Osteoblast (primary cell): ENCODE measurements around the gene MARCHF10. TPM values are rescaled to one million over a fixed set of nuclear protein-coding genes. Genes with fewer than 3 reads are reported as not detected.
"Not testable (repeated sequence)": the region's sequence is repeated elsewhere in the genome, so short reads cannot be mapped to it uniquely, and the experiment has no call there.

Experiments
- DNase-seq: peaks from one replicate; pipeline ENCODE4 v3.0.0; 2011; ENCODE audit warnings: low spot score, mixed read lengths; ENCODE audit not compliant: insufficient read length; ENCODE audit errors: missing footprints
- H2AFZ ChIP-seq: 2 replicates; pipeline ENCODE4 v1.6.0; 2011; ENCODE audit warnings: mild to moderate bottlenecking, low read length
- H3K27ac ChIP-seq: 2 replicates; pipeline ENCODE4 v1.5.1; 2011; ENCODE audit warnings: mild to moderate bottlenecking, low read depth, low read length, moderate library complexity
- H3K27me3 ChIP-seq: 2 replicates; pipeline ENCODE4 v1.6.0; 2012; ENCODE audit warnings: mild to moderate bottlenecking, control low read depth, inconsistent platforms, low read length, moderate library complexity; ENCODE audit not compliant: insufficient read depth
- H3K36me3 ChIP-seq: 2 replicates; pipeline ENCODE4 v1.5.1; 2011; ENCODE audit warnings: mild to moderate bottlenecking, low read length, control low read depth, moderate library complexity; ENCODE audit not compliant: insufficient read depth
- H3K4me1 ChIP-seq: 2 replicates; pipeline ENCODE4 v1.5.1; 2011; ENCODE audit warnings: mild to moderate bottlenecking, low read length, control low read depth, moderate library complexity; ENCODE audit not compliant: insufficient read depth
- H3K4me2 ChIP-seq: 2 replicates; pipeline ENCODE4 v1.6.0; 2011; ENCODE audit warnings: mild to moderate bottlenecking, low read length; ENCODE audit not compliant: insufficient read depth
- H3K4me3 ChIP-seq: fragments of 200-600 bp; sonication (generic); 3 replicates; pipeline ENCODE4 v1.5.1; 2012; ENCODE audit warnings: mild to moderate bottlenecking, low read length, inconsistent platforms; ENCODE audit not compliant: insufficient read depth
- H3K79me2 ChIP-seq: 2 replicates; pipeline ENCODE4 v1.6.0; 2012; ENCODE audit warnings: mild to moderate bottlenecking, low read length, control low read depth, inconsistent platforms; ENCODE audit not compliant: insufficient read depth
- H3K9me3 ChIP-seq: 2 replicates; pipeline ENCODE4 v1.5.1; 2011; ENCODE audit warnings: low read depth, low read length, control low read depth
- H4K20me1 ChIP-seq: 2 replicates; pipeline ENCODE4 v1.6.0; 2012; ENCODE audit warnings: mild to moderate bottlenecking, low read length, control low read depth; ENCODE audit not compliant: insufficient read depth
- CTCF ChIP-seq: IDR thresholded peaks from 2 replicates; pipeline ENCODE4 v1.5.1; 2011; ENCODE audit warnings: mild to moderate bottlenecking, low read depth, low read length, moderate library complexity; ENCODE audit errors: extremely low read depth
- total RNA-seq: library from RNA; depleted of rRNA; stranded (reverse); fragments of >200 nt; gene quantifications from 2 replicates; pipeline ENCODE4 v1.2.3, GENCODE V29; 2012

MARCHF10 gene
- total RNA-seq, 1 donor, result under 0.01 TPM

DNA sequence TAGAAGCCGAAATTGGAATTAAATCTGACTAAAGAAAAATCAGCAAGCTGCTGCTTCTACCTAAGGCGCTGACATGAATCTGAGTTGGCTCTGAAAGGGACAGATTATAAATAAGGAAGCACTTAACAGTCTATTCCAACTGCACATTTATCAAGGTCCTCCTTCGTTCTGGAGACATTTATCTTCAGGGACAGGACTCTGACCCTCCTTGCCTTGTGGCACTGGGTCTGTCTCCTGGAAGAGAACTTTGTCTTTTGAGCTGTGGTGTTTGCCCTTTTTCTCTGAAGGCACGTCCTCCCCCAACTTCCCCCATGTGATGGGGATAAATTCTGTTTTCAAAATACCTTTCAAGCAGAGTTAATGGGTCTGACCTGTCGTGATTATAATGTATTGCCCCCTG, 47.0 kb upstream of the MARCHF10 start:
- H3K36me3 ChIP-seq, result no peaks in the 10 kb centered on the region
- no peak for DNase-seq
- peaks cover 12% of the 10 kb centered on the region for H3K4me1 ChIP-seq
- no peaks in the 10 kb centered on the region for H3K27me3 ChIP-seq
- TF ChIP-seq CTCF, result no peak
- H3K9me3 ChIP-seq, result no peaks in the 10 kb centered on the region
- H2AFZ ChIP-seq, result no peak overlapping the region
- no peak overlapping the region for H3K4me2 ChIP-seq
- H4K20me1 ChIP-seq, result no peaks in the 10 kb centered on the region
- no peaks in the 10 kb centered on the region for H3K79me2 ChIP-seq
- no peak overlapping the region for H3K4me3 ChIP-seq
- H3K27ac ChIP-seq, result no peak overlapping the region

GRCh38 chr17:62854098-62854680, 46.1 kb upstream of the MARCHF10 start:
- Histone ChIP-seq H3K4me1 (peaks cover 5% of the 10 kb centered on the region), H3K36me3 (no peaks in the 10 kb centered on the region), H3K27ac (no peak overlapping the region), H4K20me1 (no peaks in the 10 kb centered on the region), H3K4me3 (no peak overlapping the region), H3K9me3 (no peaks in the 10 kb centered on the region), H3K27me3 (no peaks in the 10 kb centered on the region), H3K4me2 (no peak overlapping the region), H2AFZ (no peak overlapping the region), H3K79me2 (no peaks in the 10 kb centered on the region)
- DNase-seq, result peak; percentile 17
- TF ChIP-seq CTCF, result no peak

DNA sequence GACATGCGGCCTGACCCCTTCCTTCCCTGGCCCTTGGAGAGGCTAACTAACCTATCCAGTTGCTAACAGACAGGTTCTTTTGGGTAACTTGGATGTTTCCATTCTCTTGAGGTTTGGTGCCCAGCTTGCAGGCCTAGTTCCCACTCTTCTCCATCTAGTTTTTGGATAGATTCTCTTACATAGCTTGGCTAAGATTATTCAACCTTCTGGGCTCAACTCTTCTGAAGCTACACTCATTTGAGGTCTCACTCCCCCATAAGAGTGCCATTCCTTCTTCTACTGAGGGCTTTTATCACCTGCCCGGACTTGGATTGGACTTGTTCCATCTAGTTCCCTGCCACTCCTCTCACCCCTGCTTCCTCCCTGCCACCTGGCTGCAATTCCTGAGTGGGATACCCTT, 44.1 kb upstream of the MARCHF10 start:
- no peaks in the 10 kb centered on the region for H3K36me3 ChIP-seq
- DNase-seq, result no peak
- H3K4me3 ChIP-seq, result no peak overlapping the region
- no peak overlapping the region for H2AFZ ChIP-seq
- no peaks in the 10 kb centered on the region for H3K27me3 ChIP-seq
- H3K79me2 ChIP-seq, result no peaks in the 10 kb centered on the region
- H4K20me1 ChIP-seq, result no peaks in the 10 kb centered on the region
- H3K4me1 ChIP-seq, result no peaks in the 10 kb centered on the region
- no peak overlapping the region for H3K4me2 ChIP-seq
- no peaks in the 10 kb centered on the region for H3K9me3 ChIP-seq
- TF ChIP-seq CTCF, result no peak
- no peak overlapping the region for H3K27ac ChIP-seq

DNA sequence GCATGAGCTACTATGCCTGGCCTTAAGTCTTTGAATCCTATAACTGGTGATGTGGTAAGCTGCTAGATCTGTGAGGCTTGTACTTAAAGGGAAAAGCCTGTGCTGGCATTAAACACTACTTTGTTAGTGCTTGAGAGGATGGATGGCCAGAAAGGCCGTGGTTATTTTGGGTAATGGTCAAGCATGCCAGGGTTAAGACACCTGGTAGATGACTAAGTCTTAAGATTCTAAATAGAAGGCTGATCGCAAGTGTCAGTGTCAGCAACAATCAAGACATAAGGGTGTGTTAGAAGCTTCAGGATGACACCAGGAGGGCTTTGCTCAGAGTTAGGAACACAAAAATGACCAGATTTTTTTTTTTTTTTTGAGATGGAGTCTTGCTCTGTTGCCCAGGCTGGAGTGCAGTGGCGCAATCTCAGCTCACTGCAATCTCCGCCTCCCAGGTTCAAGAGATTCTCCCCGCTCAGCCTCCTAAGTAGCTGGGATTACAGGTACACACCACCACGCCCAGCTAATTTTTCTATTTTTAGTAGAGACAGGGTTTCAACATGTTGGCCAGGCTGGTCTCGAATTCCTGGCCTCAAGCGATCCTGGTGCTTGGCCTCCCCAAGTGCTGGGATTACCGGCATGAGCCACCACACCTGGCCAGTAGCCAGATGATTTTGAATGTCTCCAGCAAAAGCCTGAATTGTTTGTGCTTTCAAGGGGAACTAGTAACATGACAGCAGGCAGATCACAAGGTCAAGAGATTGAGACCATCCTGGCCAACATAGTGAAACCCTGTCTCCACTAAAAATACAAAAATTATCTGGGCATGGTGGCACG, 41.7 kb upstream of the MARCHF10 start:
- not testable (repeated sequence) for H3K36me3 ChIP-seq, H2AFZ ChIP-seq, H3K27me3 ChIP-seq, H3K9me3 ChIP-seq, DNase-seq, H3K4me2 ChIP-seq, H3K27ac ChIP-seq, H3K79me2 ChIP-seq, H4K20me1 ChIP-seq, H3K4me3 ChIP-seq, H3K4me1 ChIP-seq
